ENCODE results near the gene MPPED1.

DNA sequence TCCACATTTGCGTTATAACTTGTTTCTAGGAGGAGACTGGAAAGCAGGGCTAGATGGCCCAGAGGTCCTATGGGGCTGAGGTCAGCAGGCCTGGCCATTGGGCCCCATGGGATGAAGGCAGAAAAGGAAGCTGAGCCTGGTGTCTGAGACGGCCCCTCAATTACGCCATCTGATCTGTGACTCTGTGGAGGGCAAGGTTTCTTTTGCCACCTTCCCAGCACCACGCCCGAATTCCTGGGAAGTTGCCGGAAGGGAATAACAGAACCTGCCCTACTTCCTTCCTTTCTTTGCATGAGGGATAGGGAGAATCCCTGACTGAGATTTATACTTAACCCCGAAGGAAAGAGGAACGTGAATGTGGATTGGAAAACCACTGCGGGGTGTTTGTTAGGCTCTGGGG is 118.1 kb downstream of the MPPED1 start:
- TF ChIP-seq, protein P1, sequence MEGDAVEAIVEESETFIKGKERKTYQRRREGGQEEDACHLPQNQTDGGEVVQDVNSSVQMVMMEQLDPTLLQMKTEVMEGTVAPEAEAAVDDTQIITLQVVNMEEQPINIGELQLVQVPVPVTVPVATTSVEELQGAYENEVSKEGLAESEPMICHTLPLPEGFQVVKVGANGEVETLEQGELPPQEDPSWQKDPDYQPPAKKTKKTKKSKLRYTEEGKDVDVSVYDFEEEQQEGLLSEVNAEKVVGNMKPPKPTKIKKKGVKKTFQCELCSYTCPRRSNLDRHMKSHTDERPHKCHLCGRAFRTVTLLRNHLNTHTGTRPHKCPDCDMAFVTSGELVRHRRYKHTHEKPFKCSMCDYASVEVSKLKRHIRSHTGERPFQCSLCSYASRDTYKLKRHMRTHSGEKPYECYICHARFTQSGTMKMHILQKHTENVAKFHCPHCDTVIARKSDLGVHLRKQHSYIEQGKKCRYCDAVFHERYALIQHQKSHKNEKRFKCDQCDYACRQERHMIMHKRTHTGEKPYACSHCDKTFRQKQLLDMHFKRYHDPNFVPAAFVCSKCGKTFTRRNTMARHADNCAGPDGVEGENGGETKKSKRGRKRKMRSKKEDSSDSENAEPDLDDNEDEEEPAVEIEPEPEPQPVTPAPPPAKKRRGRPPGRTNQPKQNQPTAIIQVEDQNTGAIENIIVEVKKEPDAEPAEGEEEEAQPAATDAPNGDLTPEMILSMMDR (IDR thresholded peaks at IDR 0.05), result no peak
- no peak for TF ChIP-seq POLR2A (IDR thresholded peaks at IDR 0.05)

All from body of pancreas (tissue), 4 donors.